HL-60 (cell line): Measurements from ENCODE around the gene FHIT.

Experiments
- GABPA ChIP-seq: IDR thresholded peaks from 2 replicates; pipeline ENCODE4 v1.6.1; 2012; ENCODE audit warnings: low read depth
- POLR2AphosphoS5 ChIP-seq: IDR thresholded peaks from 2 replicates; pipeline ENCODE4 v1.6.1; 2012; ENCODE audit warnings: low read depth
- SPI1 ChIP-seq: IDR thresholded peaks from 2 replicates; pipeline ENCODE4 v1.6.1; 2012; ENCODE audit warnings: low read depth, mild to moderate bottlenecking, borderline replicate concordance
- TF ChIP-seq, protein P1 (sequence below): IDR thresholded peaks from one replicate; pipeline ENCODE4 v1.5.1; 2011; ENCODE audit warnings: low read length, control low read depth, inconsistent platforms; ENCODE audit not compliant: insufficient read depth
- TF ChIP-seq, protein P2 (sequence below): IDR thresholded peaks from 2 replicates; pipeline ENCODE4 v1.6.1; 2012; ENCODE audit warnings: low read depth; ENCODE audit not compliant: insufficient replicate concordance

DNA sequence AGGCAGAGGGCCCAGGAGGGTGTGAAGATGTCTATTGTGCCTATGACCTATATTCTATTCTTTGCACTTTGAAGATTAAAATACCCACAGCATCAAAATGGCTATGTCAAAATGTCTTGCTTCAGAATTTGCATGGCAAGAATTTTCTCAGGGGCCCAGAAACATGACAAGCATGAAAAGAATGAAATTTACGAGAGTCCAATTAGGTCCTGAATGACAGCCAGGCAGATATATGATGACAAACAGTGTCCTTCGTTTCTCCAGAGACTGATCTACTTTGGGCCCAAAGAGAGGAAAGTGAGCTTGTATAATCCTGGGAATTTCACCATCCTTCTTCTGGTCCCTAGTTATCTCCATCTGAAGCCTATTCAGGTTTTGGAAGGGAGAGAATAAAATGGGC, 609.9 kb downstream of the FHIT start:
- TF ChIP-seq, protein P1, sequence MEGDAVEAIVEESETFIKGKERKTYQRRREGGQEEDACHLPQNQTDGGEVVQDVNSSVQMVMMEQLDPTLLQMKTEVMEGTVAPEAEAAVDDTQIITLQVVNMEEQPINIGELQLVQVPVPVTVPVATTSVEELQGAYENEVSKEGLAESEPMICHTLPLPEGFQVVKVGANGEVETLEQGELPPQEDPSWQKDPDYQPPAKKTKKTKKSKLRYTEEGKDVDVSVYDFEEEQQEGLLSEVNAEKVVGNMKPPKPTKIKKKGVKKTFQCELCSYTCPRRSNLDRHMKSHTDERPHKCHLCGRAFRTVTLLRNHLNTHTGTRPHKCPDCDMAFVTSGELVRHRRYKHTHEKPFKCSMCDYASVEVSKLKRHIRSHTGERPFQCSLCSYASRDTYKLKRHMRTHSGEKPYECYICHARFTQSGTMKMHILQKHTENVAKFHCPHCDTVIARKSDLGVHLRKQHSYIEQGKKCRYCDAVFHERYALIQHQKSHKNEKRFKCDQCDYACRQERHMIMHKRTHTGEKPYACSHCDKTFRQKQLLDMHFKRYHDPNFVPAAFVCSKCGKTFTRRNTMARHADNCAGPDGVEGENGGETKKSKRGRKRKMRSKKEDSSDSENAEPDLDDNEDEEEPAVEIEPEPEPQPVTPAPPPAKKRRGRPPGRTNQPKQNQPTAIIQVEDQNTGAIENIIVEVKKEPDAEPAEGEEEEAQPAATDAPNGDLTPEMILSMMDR = no peak
- TF ChIP-seq SPI1 = no peak
- no peak for TF ChIP-seq POLR2AphosphoS5
- TF ChIP-seq, protein P2, sequence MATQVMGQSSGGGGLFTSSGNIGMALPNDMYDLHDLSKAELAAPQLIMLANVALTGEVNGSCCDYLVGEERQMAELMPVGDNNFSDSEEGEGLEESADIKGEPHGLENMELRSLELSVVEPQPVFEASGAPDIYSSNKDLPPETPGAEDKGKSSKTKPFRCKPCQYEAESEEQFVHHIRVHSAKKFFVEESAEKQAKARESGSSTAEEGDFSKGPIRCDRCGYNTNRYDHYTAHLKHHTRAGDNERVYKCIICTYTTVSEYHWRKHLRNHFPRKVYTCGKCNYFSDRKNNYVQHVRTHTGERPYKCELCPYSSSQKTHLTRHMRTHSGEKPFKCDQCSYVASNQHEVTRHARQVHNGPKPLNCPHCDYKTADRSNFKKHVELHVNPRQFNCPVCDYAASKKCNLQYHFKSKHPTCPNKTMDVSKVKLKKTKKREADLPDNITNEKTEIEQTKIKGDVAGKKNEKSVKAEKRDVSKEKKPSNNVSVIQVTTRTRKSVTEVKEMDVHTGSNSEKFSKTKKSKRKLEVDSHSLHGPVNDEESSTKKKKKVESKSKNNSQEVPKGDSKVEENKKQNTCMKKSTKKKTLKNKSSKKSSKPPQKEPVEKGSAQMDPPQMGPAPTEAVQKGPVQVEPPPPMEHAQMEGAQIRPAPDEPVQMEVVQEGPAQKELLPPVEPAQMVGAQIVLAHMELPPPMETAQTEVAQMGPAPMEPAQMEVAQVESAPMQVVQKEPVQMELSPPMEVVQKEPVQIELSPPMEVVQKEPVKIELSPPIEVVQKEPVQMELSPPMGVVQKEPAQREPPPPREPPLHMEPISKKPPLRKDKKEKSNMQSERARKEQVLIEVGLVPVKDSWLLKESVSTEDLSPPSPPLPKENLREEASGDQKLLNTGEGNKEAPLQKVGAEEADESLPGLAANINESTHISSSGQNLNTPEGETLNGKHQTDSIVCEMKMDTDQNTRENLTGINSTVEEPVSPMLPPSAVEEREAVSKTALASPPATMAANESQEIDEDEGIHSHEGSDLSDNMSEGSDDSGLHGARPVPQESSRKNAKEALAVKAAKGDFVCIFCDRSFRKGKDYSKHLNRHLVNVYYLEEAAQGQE = no peak
- TF ChIP-seq GABPA = no peak
